ENCODE data around the gene TMEM43. TPM values are rescaled to one million over a fixed set of nuclear protein-coding genes. Genes with fewer than 3 reads are reported as not detected.

TMEM43 gene
- total and polyA plus RNA-seq, 12 donors, result 23.9 to 98.0 (median 38.2) TPM

DNA sequence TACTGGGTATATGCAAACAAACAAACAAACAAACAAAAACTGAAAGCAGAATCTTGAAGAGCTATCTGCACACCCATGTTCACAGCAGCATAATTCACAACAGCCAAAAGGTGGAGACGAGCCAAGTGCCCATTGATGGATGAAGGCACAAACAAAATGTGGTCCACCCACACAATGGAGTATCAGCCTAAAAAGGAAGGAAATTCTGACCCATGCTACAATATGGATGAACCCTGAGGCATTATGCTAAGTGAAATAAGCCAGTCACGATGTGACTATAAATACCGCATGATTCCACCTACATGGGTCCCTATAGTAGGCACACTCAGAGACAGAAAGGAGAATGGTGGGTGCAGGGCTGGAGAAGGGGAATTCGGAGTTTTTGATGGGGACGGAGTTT lies 29.4 kb downstream of the TMEM43 start:
- Histone ChIP-seq H3K4me1 (no peaks in the 10 kb centered on the region), H3K27me3 (no peaks in the 10 kb centered on the region), H3K27ac (no peak overlapping the region), H3K4me3 (no peak overlapping the region), H3K9me3 (no peaks in the 10 kb centered on the region), H3K36me3 (peaks cover 9 to 95% (median 47%) of the 10 kb centered on the region in 9 donors)
- TF ChIP-seq, protein P1, sequence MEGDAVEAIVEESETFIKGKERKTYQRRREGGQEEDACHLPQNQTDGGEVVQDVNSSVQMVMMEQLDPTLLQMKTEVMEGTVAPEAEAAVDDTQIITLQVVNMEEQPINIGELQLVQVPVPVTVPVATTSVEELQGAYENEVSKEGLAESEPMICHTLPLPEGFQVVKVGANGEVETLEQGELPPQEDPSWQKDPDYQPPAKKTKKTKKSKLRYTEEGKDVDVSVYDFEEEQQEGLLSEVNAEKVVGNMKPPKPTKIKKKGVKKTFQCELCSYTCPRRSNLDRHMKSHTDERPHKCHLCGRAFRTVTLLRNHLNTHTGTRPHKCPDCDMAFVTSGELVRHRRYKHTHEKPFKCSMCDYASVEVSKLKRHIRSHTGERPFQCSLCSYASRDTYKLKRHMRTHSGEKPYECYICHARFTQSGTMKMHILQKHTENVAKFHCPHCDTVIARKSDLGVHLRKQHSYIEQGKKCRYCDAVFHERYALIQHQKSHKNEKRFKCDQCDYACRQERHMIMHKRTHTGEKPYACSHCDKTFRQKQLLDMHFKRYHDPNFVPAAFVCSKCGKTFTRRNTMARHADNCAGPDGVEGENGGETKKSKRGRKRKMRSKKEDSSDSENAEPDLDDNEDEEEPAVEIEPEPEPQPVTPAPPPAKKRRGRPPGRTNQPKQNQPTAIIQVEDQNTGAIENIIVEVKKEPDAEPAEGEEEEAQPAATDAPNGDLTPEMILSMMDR (IDR thresholded peaks at IDR 0.05), result no peak
- intact Hi-C loops (cut with DNase I), result no loop called here
- no peak for ATAC-seq
- DNase-seq, result no peak
- 89 to 90% methylated on average over 5 of the region's 5 CpGs for WGBS, 2 donors

DNA sequence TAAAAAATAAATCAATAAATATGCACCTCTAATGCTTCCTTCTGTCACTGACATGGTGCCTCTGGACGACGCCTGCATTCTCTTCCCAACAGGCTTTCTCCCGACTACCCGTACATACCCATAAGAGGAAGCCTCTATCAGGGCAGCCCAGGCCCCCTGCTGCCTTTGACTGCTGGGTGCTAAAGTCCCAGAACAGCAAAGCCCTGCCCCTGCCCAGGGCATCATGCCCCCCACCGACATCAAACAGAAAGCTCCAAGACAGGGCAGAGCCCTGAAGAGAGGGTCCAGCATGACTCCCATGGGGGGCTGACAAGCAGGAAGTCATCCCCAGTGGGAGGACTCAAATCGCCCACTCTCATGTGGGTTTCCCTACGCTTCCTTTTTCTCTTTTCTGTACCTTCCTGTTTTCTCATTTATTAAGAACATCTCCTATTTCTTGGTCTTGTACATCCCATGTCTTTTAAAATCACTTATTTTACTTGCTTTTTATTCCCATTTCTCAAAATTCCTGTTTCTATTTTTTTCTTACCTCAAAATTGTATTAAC lies 30.1 kb downstream of the TMEM43 start:
- H3K4me3 ChIP-seq, result no peak overlapping the region
- no peak for DNase-seq
- TF ChIP-seq, protein P1 (IDR thresholded peaks at IDR 0.05), result no peak
- ATAC-seq, result no peak
- H3K4me1 ChIP-seq, result no peaks in the 10 kb centered on the region
- H3K27me3 ChIP-seq, result no peaks in the 10 kb centered on the region
- peaks cover 9 to 100% (median 52%) of the 10 kb centered on the region in 9 donors for H3K36me3 ChIP-seq
- H3K9me3 ChIP-seq, result no peaks in the 10 kb centered on the region
- intact Hi-C loops (cut with DNase I), result no loop called here
- WGBS, 2 donors, result 89% methylated on average over 7 of the region's 7 CpGs
- H3K27ac ChIP-seq, result no peak overlapping the region

DNA sequence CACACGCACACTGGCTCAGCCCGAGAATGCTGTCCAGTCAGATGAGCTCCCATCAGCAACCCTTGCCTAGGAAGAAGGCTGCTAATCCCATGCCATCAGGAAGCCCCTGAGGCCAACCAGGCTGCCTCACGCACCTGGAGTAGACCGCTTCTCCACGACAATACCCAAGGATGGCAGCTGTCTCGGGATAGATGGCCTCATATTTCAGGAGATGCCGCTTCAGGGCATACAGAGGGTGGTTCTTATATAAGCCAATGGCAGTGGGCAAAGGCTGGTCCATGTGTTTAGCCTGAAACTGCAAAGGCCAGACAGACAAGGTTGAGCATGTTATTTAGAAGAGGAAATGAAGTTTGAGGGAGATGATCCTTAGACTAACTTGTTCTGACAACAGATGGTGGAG lies 31.3 kb downstream of the TMEM43 start:
- H3K9me3 ChIP-seq, result peaks cover 0 to 6% (median 3%) of the 10 kb centered on the region in 11 donors
- ATAC-seq, result no peak
- H3K27me3 ChIP-seq, result no peaks in the 10 kb centered on the region
- intact Hi-C loops (cut with DNase I), result no loop called here
- TF ChIP-seq, protein P1 (IDR thresholded peaks at IDR 0.05), result no peak
- peaks cover 9 to 100% (median 63%) of the 10 kb centered on the region in 9 donors for H3K36me3 ChIP-seq
- 95 to 97% methylated on average over 7 of the region's 7 CpGs for WGBS, 2 donors
- DNase-seq, result no peak
- no peak overlapping the region for H3K27ac ChIP-seq
- H3K4me1 ChIP-seq, result no peaks in the 10 kb centered on the region
- no peak overlapping the region for H3K4me3 ChIP-seq

DNA sequence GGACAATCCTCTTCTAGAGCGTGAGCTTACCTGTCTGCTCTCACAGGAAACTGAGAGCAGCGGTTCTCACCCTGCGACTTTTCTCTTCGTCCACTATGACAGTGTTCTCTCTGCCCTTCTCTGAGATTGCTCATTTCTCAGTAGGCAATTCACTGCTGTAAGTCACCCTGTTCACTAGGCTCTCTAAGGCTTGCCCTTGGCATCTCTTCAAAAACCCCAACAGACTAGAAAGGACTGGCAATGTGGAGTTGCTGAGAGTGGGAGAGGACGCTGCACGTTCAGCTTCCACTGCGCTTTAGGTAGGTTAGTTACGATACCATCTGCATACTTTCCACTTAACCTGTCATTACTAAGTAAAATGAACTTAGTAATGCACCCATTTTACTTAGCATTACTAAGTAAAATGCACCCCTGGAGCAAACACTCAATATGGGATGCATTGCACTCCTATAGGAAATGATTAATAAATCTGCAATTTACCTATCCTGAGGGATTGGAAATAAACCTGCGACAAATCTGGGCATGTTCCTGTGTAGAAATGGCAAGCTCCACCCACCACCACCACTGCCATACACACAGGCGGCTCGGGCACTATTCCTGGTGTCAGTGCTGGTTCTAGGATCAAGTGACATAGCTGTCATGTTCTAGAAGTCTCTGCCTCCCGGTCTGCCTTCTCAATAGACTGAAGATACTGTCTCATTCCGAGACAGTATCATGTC lies 32.1 kb downstream of the TMEM43 start:
- Histone ChIP-seq H3K36me3 (peaks cover 9 to 98% (median 62%) of the 10 kb centered on the region in 9 donors), H3K4me1 (no peaks in the 10 kb centered on the region), H3K27ac (no peak overlapping the region), H3K9me3 (peaks cover 0 to 15% (median 9%) of the 10 kb centered on the region in 11 donors), H3K4me3 (no peak overlapping the region), H3K27me3 (no peaks in the 10 kb centered on the region)
- TF ChIP-seq, protein P1 (IDR thresholded peaks at IDR 0.05), result no peak
- 95 to 96% methylated on average over 13 of the region's 13 CpGs for WGBS, 2 donors
- intact Hi-C loops (cut with DNase I), result no loop called here
- DNase-seq (no peak), ATAC-seq (no peak)
